Transverse colon (tissue), 4 donors: ENCODE data around the gene IER2. TPM values are rescaled to one million over a fixed set of nuclear protein-coding genes. Genes with fewer than 3 reads are reported as not detected.

ENCODE experiments used
- DNase-seq: peaks from one replicate; pipeline ENCODE4 v3.0.0-alpha.2; 2019
- H3K27ac ChIP-seq, 4 donors: fragments of 200-600 bp; sonication (generic); 2 replicates each; pipeline ENCODE4 v1.5.1; 2016 to 2018; ENCODE audit warnings: inconsistent platforms in 4 of 4
- H3K27me3 ChIP-seq: fragments of 200-600 bp; sonication (generic); 2 replicates; pipeline ENCODE4 v1.5.1; 2017; ENCODE audit warnings: inconsistent platforms
- H3K36me3 ChIP-seq, 4 donors: fragments of 200-600 bp; sonication (generic); 2 replicates each; pipeline ENCODE4 v1.5.1; 2017 to 2019; ENCODE audit warnings: inconsistent platforms in 4 of 4
- H3K4me1 ChIP-seq, 4 donors: fragments of 200-600 bp; sonication (generic); 2 replicates each; pipeline ENCODE4 v1.5.1; 2017 to 2020; ENCODE audit warnings: inconsistent platforms in 4 of 4
- H3K4me3 ChIP-seq, 4 donors: fragments of 200-600 bp; sonication (generic); 1 replicate in 1 of 4; 2 replicates in 3 of 4; pipeline versions ENCODE4 v1.5.1 to v1.6.1; 2017 to 2019; ENCODE audit warnings: inconsistent platforms in 4 of 4
- H3K9me3 ChIP-seq, 2 donors: fragments of 200-600 bp; sonication (generic); 2 replicates each; pipeline ENCODE4 v1.5.1; 2017 to 2019; ENCODE audit warnings: inconsistent platforms in 2 of 2
- CTCF ChIP-seq, 5 experiments: fragments of 200-600 bp in 3 of 5; fragments of 450-650 bp in 2 of 5; sonication (generic) in 3 of 5; IDR thresholded peaks; 1 replicate in 2 of 5; 2 replicates in 3 of 5; pipeline ENCODE4 v1.5.1; 2016 to 2017; ENCODE audit warnings: antibody characterized with exemption in 5 of 5, inconsistent platforms in 3 of 5, mild to moderate bottlenecking in 2 of 5, moderate library complexity in 1 of 5
- EP300 ChIP-seq: sonication (generic); formaldehyde crosslinking; IDR thresholded peaks from one replicate; pipeline ENCODE4 v1.6.1; 2017; ENCODE audit warnings: antibody characterized with exemption, low read depth
- POLR2A ChIP-seq: fragments of 450-650 bp; IDR thresholded peaks from one replicate; pipeline ENCODE4 v1.6.1; 2016; ENCODE audit warnings: antibody characterized with exemption, mild to moderate bottlenecking, moderate library complexity
- POLR2AphosphoS5 ChIP-seq, 3 donors: sonication (generic); formaldehyde crosslinking; IDR thresholded peaks; one replicate each; pipeline ENCODE4 v1.6.1; 2016; ENCODE audit warnings: antibody characterized with exemption in 3 of 3
- WGBS, 2 donors: methylation state at CpG; one replicate each; pipeline ENCODE4 v1.1.5; 2018; ENCODE audit warnings: low coverage in 1 of 2; 5-methylcytosine and 5-hydroxymethylcytosine counted together
- in situ Hi-C, 4 donors: fragments of 200-750 bp; cut with MboI; loops; one replicate each; pipeline versions ENCODE4 v1.15.0 to v1.15.1; 2017; ENCODE audit warnings: low sequenced_read_pairs in 3 of 4, low pct_ligation_motif_present in 1 of 4, low pct_unique_long_range_greater_than_20kb in 1 of 4
- intact Hi-C: fragments of 100-400 bp; cut with DNase I; formaldehyde crosslinking; loops from one replicate; pipeline ENCODE4 v1.15.1; 2023; ENCODE audit warnings: low total_unique reads
- total RNA-seq, 4 donors: library from RNA; depleted of rRNA; stranded (reverse); fragments of >200 nt; gene quantifications; one replicate each; pipeline ENCODE4 v1.1.0, GENCODE V29; 2016

IER2 gene
- total RNA-seq, 4 donors from 2014 or later = 184 to 503 (median 244) TPM

GRCh38 chr19:13152974-13153568, 2.9 kb downstream of the IER2 start:
- in situ Hi-C loops (no loop called here), intact Hi-C loops (loop anchor here (10.0 kb wide), 2 partner anchors 368 to 1362 kb away; partner anchors contain the start of gene DNAJB1)
- Histone ChIP-seq H3K4me1 (peaks cover 3 to 35% (median 23%) of the 10 kb centered on the region in 4 donors), H3K27me3 (no peaks in the 10 kb centered on the region), H3K27ac (peak overlapping the region; percentile 96 to 100 (median 99)), H3K4me3 (peak overlapping the region; percentile 70 to 92 (median 86)), H3K36me3 (no peaks in the 10 kb centered on the region), H3K9me3 (no peaks in the 10 kb centered on the region)
- WGBS, 2 donors = 1% methylated on average over 23 of the region's 59 CpGs; no CpG with 5 or more reads in 1 of the 2 donors
- TF ChIP-seq CTCF (IDR thresholded peaks at IDR 0.05) = peak in 4 of 5 experiments; percentile 3 to 29 (median 16)
- peak; percentile 63 for TF ChIP-seq EP300
- TF ChIP-seq POLR2A = peak; percentile 100
- peak; percentile 100 for TF ChIP-seq POLR2AphosphoS5 (IDR thresholded peaks at IDR 0.05)
- peak; percentile 97 for DNase-seq

GRCh38 chr19:13153569-13154240, 3.5 kb downstream of the IER2 start:
- intact Hi-C loops = loop anchor here (10.0 kb wide), 2 partner anchors 369 to 1361 kb away; partner anchors contain the start of gene DNAJB1
- peak; percentile 47 for DNase-seq
- no peaks in the 10 kb centered on the region for H3K9me3 ChIP-seq
- peak overlapping the region; percentile 70 to 92 (median 86) for H3K4me3 ChIP-seq
- peak overlapping the region; percentile 96 to 100 (median 99) for H3K27ac ChIP-seq
- H3K36me3 ChIP-seq = no peaks in the 10 kb centered on the region
- peaks cover 2 to 31% (median 21%) of the 10 kb centered on the region in 4 donors for H3K4me1 ChIP-seq
- 0% methylated on average over 38 of the region's 69 CpGs; no CpG with 5 or more reads in 1 of the 2 donors for WGBS, 2 donors
- in situ Hi-C loops = no loop called here
- TF ChIP-seq POLR2A (no peak), CTCF (IDR thresholded peaks at IDR 0.05) (peak in 2 of 5 experiments; percentile 3 to 20), EP300 (no peak), POLR2AphosphoS5 (IDR thresholded peaks at IDR 0.05) (peak in 2 of 3 donors; percentile 42 to 83)
- H3K27me3 ChIP-seq = no peaks in the 10 kb centered on the region

- no peaks in the 10 kb centered on the region for H3K27me3 ChIP-seq
- peak overlapping the region; percentile 96 to 100 (median 99) for H3K27ac ChIP-seq
- TF ChIP-seq EP300 = peak; percentile 78
- peak; percentile 91 for TF ChIP-seq POLR2A
- TF ChIP-seq POLR2AphosphoS5 (IDR thresholded peaks at IDR 0.05) = peak; percentile 92 to 96 (median 95)
- no peak for TF ChIP-seq CTCF (IDR thresholded peaks at IDR 0.05)
- no peaks in the 10 kb centered on the region for H3K36me3 ChIP-seq
- peak overlapping the region; percentile 70 to 92 (median 86) for H3K4me3 ChIP-seq
- 0 to 5% methylated on average over 4 to 20 of the region's 21 CpGs for WGBS, 2 donors
- H3K4me1 ChIP-seq = peaks cover 0 to 25% (median 17%) of the 10 kb centered on the region in 4 donors
- DNase-seq = peak; percentile 93
- intact Hi-C loops = loop anchor here (10.0 kb wide), 2 partner anchors 370 to 1360 kb away; partner anchors contain the start of gene DNAJB1
- in situ Hi-C loops = no loop called here
- H3K9me3 ChIP-seq = no peaks in the 10 kb centered on the region
Observed at GRCh38 chr19:13154241-13154778, 4.1 kb downstream of the IER2 start.
